Astrocyte of the spinal cord (primary cell): ENCODE results near the gene TDRD3.
A peak's percentile ranks its signal among the peaks of the same experiment; 100 is the strongest.

Experiments used
- DNase-seq: peaks from one replicate; pipeline ENCODE4 v3.0.0; 2011; ENCODE audit warnings: low read depth, low spot score
- H3K4me3 ChIP-seq: 2 replicates; pipeline ENCODE4 v1.5.1; 2011; ENCODE audit warnings: low read depth, mild to moderate bottlenecking, low read length, moderate library complexity
- CTCF ChIP-seq: IDR thresholded peaks from 2 replicates; pipeline ENCODE4 v1.5.1; 2012; ENCODE audit warnings: low read depth, mild to moderate bottlenecking, low read length, inconsistent platforms
- in situ Hi-C: cut with HindIII; loops from 2 replicates; pipeline ENCODE4 v1.10.0; 2017; ENCODE audit warnings: low sequenced_read_pairs

Gene TDRD3

GRCh38 chr13:60467098-60467497, 70.1 kb downstream of the TDRD3 start:
- in situ Hi-C loops = no loop called here
- no peak for TF ChIP-seq CTCF
- no peak overlapping the region for H3K4me3 ChIP-seq
- no peak for DNase-seq

- no peak for TF ChIP-seq CTCF
- in situ Hi-C loops = no loop called here
- H3K4me3 ChIP-seq = no peak overlapping the region
- no peak for DNase-seq
Observed at GRCh38 chr13:60479273-60479672, 82.3 kb downstream of the TDRD3 start.

- in situ Hi-C loops = no loop called here
- DNase-seq = peak; percentile 9
- TF ChIP-seq CTCF = no peak
Observed at GRCh38 chr13:60482012-60482411, 85.0 kb downstream of the TDRD3 start.

GRCh38 chr13:60484865-60485264, 87.8 kb downstream of the TDRD3 start:
- DNase-seq = no peak
- in situ Hi-C loops = no loop called here
- TF ChIP-seq CTCF = no peak
- H3K4me3 ChIP-seq = no peak overlapping the region

More at GRCh38 chr13:60482012-60482411, 85.0 kb downstream of the TDRD3 start:
- no peak overlapping the region for H3K4me3 ChIP-seq

GRCh38 chr13:60491531-60491930, 94.5 kb downstream of the TDRD3 start:
- DNase-seq = no peak
- TF ChIP-seq CTCF = no peak
- H3K4me3 ChIP-seq = no peak overlapping the region
- in situ Hi-C loops = no loop called here

GRCh38 chr13:60492187-60492586, 95.2 kb downstream of the TDRD3 start:
- in situ Hi-C loops = no loop called here
- no peak for TF ChIP-seq CTCF
- no peak for DNase-seq
- H3K4me3 ChIP-seq = no peak overlapping the region

GRCh38 chr13:60494296-60494695, 97.3 kb downstream of the TDRD3 start:
- DNase-seq = no peak
- no peak overlapping the region for H3K4me3 ChIP-seq
- in situ Hi-C loops = no loop called here
- no peak for TF ChIP-seq CTCF
